BLaER1 (cell line): ENCODE results near the gene CLEC4M.

Source experiments
- H3K27ac ChIP-seq: shearing (Covaris generic); formaldehyde crosslinking; 2 replicates; pipeline ENCODE4 v1.8.1; 2022
- H3K27me3 ChIP-seq: shearing (Covaris generic); formaldehyde crosslinking; 2 replicates; pipeline ENCODE4 v1.8.1; 2022
- H3K36me3 ChIP-seq: shearing (Covaris generic); formaldehyde crosslinking; 2 replicates; pipeline ENCODE4 v1.8.1; 2022
- H3K4me1 ChIP-seq: shearing (Covaris generic); formaldehyde crosslinking; 2 replicates; pipeline ENCODE4 v1.8.1; 2022
- H3K4me2 ChIP-seq: shearing (Covaris generic); formaldehyde crosslinking; 2 replicates; pipeline ENCODE4 v1.8.1; 2022
- H3K4me3 ChIP-seq: shearing (Covaris generic); formaldehyde crosslinking; 2 replicates; pipeline ENCODE4 v1.8.1; 2022
- H3K9ac ChIP-seq: shearing (Covaris generic); formaldehyde crosslinking; 2 replicates; pipeline ENCODE4 v1.8.1; 2022
- H3K9me3 ChIP-seq: shearing (Covaris generic); formaldehyde crosslinking; 2 replicates; pipeline ENCODE4 v1.8.1; 2022
- H4K20me1 ChIP-seq: shearing (Covaris generic); formaldehyde crosslinking; 2 replicates; pipeline ENCODE4 v1.8.1; 2022
- Cebpa-rat ChIP-seq: shearing (Covaris generic); IDR thresholded peaks from 2 replicates; pipeline ENCODE4 v1.8.1; 2022

Gene CLEC4M

GRCh38 chr19:7766535-7766934 lies 3.5 kb downstream of the CLEC4M start:
- Histone ChIP-seq H3K27me3 (no peaks in the 10 kb centered on the region), H3K4me1 (peaks cover 8% of the 10 kb centered on the region; the same call in 1 of the 2 replicates), H3K4me3 (no peak overlapping the region), H3K9ac (no peak overlapping the region), H4K20me1 (no peaks in the 10 kb centered on the region), H3K9me3 (peaks cover 3% of the 10 kb centered on the region; the same call in 1 of the 2 replicates), H3K27ac (no peak overlapping the region), H3K36me3 (no peaks in the 10 kb centered on the region), H3K4me2 (no peak overlapping the region)
- TF ChIP-seq Cebpa-rat = no peak

- Histone ChIP-seq H3K4me3 (no peak overlapping the region), H3K9me3 (no peaks in the 10 kb centered on the region), H3K27ac (no peak overlapping the region), H3K4me2 (no peak overlapping the region), H4K20me1 (no peaks in the 10 kb centered on the region), H3K4me1 (peaks cover 7% of the 10 kb centered on the region; the same call in 1 of the 2 replicates), H3K36me3 (no peaks in the 10 kb centered on the region), H3K27me3 (no peaks in the 10 kb centered on the region), H3K9ac (no peak overlapping the region)
- no peak for TF ChIP-seq Cebpa-rat
Measured at GRCh38 chr19:7767487-7767886, 4.4 kb downstream of the CLEC4M start.

- H3K27ac ChIP-seq = no peak overlapping the region
- no peak overlapping the region for H3K4me3 ChIP-seq
- TF ChIP-seq Cebpa-rat = no peak
- no peaks in the 10 kb centered on the region for H4K20me1 ChIP-seq
- H3K4me2 ChIP-seq = no peak overlapping the region
- H3K27me3 ChIP-seq = no peaks in the 10 kb centered on the region
- no peaks in the 10 kb centered on the region for H3K9me3 ChIP-seq
- H3K36me3 ChIP-seq = no peaks in the 10 kb centered on the region
- H3K4me1 ChIP-seq = no peaks in the 10 kb centered on the region
- H3K9ac ChIP-seq = no peak overlapping the region
Measured at GRCh38 chr19:7769171-7769570, 6.1 kb downstream of the CLEC4M start.

- TF ChIP-seq Cebpa-rat = no peak
- H4K20me1 ChIP-seq = no peaks in the 10 kb centered on the region
- no peaks in the 10 kb centered on the region for H3K27me3 ChIP-seq
- no peak overlapping the region for H3K4me3 ChIP-seq
- H3K9ac ChIP-seq = no peak overlapping the region
- no peaks in the 10 kb centered on the region for H3K36me3 ChIP-seq
- no peak overlapping the region for H3K4me2 ChIP-seq
- no peak overlapping the region for H3K27ac ChIP-seq
- no peaks in the 10 kb centered on the region for H3K4me1 ChIP-seq
- no peaks in the 10 kb centered on the region for H3K9me3 ChIP-seq
Measured at GRCh38 chr19:7771072-7771471, 8.0 kb downstream of the CLEC4M start.

- TF ChIP-seq Cebpa-rat = no peak
- Histone ChIP-seq H4K20me1 (no peaks in the 10 kb centered on the region), H3K4me2 (no peak overlapping the region), H3K27ac (no peak overlapping the region), H3K36me3 (no peaks in the 10 kb centered on the region), H3K4me1 (no peaks in the 10 kb centered on the region), H3K4me3 (no peak overlapping the region), H3K9ac (no peak overlapping the region), H3K27me3 (no peaks in the 10 kb centered on the region), H3K9me3 (no peaks in the 10 kb centered on the region)
Measured at GRCh38 chr19:7772752-7773291, 9.8 kb downstream of the CLEC4M start.

GRCh38 chr19:7773841-7774240 lies 10.8 kb downstream of the CLEC4M start:
- no peaks in the 10 kb centered on the region for H3K36me3 ChIP-seq
- no peaks in the 10 kb centered on the region for H4K20me1 ChIP-seq
- H3K9me3 ChIP-seq = no peaks in the 10 kb centered on the region
- H3K27me3 ChIP-seq = no peaks in the 10 kb centered on the region
- no peak overlapping the region for H3K9ac ChIP-seq
- no peak overlapping the region for H3K4me2 ChIP-seq
- no peak overlapping the region for H3K27ac ChIP-seq
- H3K4me3 ChIP-seq = no peak overlapping the region
- H3K4me1 ChIP-seq = peaks cover 7% of the 10 kb centered on the region; the same call in 1 of the 2 replicates
- TF ChIP-seq Cebpa-rat = no peak

GRCh38 chr19:7775761-7776160 lies 12.7 kb downstream of the CLEC4M start:
- H3K9me3 ChIP-seq = no peaks in the 10 kb centered on the region

GRCh38 chr19:7778081-7778480 lies 15.0 kb downstream of the CLEC4M start:
- H3K4me3 ChIP-seq = no peak overlapping the region
- H3K27ac ChIP-seq = no peak overlapping the region

More at GRCh38 chr19:7775761-7776160, 12.7 kb downstream of the CLEC4M start:
- no peak overlapping the region for H3K9ac ChIP-seq
- H3K4me1 ChIP-seq = peaks cover 7% of the 10 kb centered on the region; the same call in 1 of the 2 replicates
- no peaks in the 10 kb centered on the region for H3K36me3 ChIP-seq
- TF ChIP-seq Cebpa-rat = no peak
- no peaks in the 10 kb centered on the region for H3K27me3 ChIP-seq
- no peak overlapping the region for H3K4me2 ChIP-seq
- H3K4me3 ChIP-seq = no peak overlapping the region
- no peaks in the 10 kb centered on the region for H4K20me1 ChIP-seq
- no peak overlapping the region for H3K27ac ChIP-seq

GRCh38 chr19:7779631-7780486 lies 16.8 kb downstream of the CLEC4M start:
- H4K20me1 ChIP-seq = no peaks in the 10 kb centered on the region
- TF ChIP-seq Cebpa-rat = no peak
- H3K27me3 ChIP-seq = peaks cover 8% of the 10 kb centered on the region; the same call in 1 of the 2 replicates
- no peak overlapping the region for H3K9ac ChIP-seq
- peaks cover 2% of the 10 kb centered on the region; the same call in 1 of the 2 replicates for H3K9me3 ChIP-seq
- H3K4me3 ChIP-seq = no peak overlapping the region
- no peaks in the 10 kb centered on the region for H3K36me3 ChIP-seq
- H3K27ac ChIP-seq = no peak overlapping the region
- H3K4me1 ChIP-seq = peaks cover 7% of the 10 kb centered on the region; the same call in 1 of the 2 replicates
- H3K4me2 ChIP-seq = no peak overlapping the region

More at GRCh38 chr19:7778081-7778480, 15.0 kb downstream of the CLEC4M start:
- TF ChIP-seq Cebpa-rat = no peak
- Histone ChIP-seq H3K27me3 (no peaks in the 10 kb centered on the region), H3K4me2 (peak overlapping the region; percentile 17; the same call in 1 of the 2 replicates), H3K9ac (no peak overlapping the region), H3K9me3 (no peaks in the 10 kb centered on the region), H4K20me1 (no peaks in the 10 kb centered on the region), H3K4me1 (peaks cover 7% of the 10 kb centered on the region; the same call in 1 of the 2 replicates), H3K36me3 (no peaks in the 10 kb centered on the region)

GRCh38 chr19:7781157-7781556 lies 18.1 kb downstream of the CLEC4M start:
- no peaks in the 10 kb centered on the region for H3K36me3 ChIP-seq
- H3K9me3 ChIP-seq = peaks cover 6% of the 10 kb centered on the region; the same call in 1 of the 2 replicates
- TF ChIP-seq Cebpa-rat = no peak
- no peak overlapping the region for H3K4me2 ChIP-seq
- H3K4me1 ChIP-seq = peaks cover 7% of the 10 kb centered on the region; the same call in 1 of the 2 replicates
- no peak overlapping the region for H3K4me3 ChIP-seq
- H4K20me1 ChIP-seq = no peaks in the 10 kb centered on the region
- H3K27ac ChIP-seq = no peak overlapping the region
- H3K27me3 ChIP-seq = peaks cover 8% of the 10 kb centered on the region; the same call in 1 of the 2 replicates
- no peak overlapping the region for H3K9ac ChIP-seq
